ENCODE measurements around the gene PHACTR2.

DNA sequence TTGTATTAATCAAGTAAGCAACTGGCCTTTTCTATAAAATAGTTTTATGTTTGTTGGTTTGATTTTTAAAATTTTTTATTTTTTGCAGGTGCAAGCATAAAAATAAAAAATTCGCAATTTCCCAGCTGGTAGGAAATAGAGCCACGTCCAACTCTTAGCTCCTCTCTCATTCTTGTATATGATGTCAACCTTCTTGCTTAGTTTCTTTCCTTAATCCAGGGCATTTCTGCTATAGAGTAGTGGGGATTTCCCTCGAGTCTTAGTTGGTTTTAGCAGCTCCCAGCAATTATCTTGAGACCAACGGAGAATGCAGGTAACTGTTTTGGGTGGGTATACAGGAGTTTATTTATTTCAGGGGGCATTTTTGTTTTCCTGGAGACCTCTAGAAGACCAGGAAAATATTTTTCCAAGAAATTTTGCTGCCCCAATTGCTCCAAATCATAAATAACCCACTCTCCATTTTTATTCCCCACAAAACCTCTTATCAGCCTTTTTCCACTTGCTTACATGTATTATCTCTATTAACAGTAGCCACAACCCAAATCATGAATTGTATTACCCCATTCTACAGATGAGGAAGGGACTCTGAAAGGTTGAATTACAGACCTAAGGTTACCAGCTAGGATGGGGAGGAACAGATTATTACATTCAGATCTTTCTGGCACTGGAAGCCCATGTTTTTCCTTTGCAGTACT is 18.4 kb downstream of the PHACTR2 start:
- TF ChIP-seq CTCF (conservative IDR thresholded peaks at IDR 0.05) (no peak), ZFX (IDR thresholded peaks at IDR 0.05) (no peak)
